HG02870 (cell line): ENCODE results near the gene NR2E3.

Experiments
- ATAC-seq: cut with Tn5 transposase; IDR thresholded peaks from one replicate; pipeline ENCODE4 v1.9.1; 2021; ENCODE audit warnings: mild to moderate bottlenecking, moderate library complexity; ENCODE audit not compliant: unreplicated experiment

The NR2E3 gene

DNA sequence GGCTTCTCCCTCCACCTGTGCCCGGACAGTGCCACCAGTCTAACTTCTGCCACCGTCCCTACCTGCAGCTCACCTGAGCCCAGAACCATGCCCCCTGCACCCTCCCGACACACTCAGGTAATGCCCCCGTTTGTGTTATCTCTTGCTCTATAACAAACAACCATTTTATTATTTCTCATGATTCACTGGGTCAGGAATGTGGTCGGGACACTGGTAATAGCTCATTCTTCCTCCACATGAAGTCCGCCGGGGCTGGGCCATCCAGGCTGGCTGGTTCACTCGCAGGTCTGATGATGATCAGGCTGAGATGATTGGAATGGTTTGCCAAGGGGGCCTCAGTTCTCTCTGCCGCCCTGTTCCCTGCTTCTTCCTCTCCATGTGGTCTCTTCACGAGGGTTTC lies 20.3 kb upstream of the NR2E3 start:
- ATAC-seq = no peak

DNA sequence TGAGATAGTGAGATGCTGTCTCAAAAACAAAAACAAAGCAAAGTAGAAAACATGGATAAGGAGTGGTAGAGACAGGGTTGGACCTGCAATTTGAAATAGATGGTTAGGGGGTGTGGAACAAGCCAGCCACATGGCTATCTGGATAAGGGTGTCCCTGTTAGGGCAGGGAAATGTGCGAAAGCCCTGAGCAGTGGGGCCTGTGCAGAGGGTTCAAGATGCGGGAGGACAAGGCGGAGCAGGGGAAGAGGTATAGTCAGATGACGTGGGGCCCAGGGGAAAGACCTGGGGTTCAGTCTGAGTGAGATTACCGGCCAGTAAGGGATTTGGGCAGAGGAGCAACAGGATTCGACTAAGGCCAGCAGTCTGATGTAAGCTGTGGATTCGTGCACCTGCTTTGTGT lies 18.4 kb upstream of the NR2E3 start:
- no peak for ATAC-seq

DNA sequence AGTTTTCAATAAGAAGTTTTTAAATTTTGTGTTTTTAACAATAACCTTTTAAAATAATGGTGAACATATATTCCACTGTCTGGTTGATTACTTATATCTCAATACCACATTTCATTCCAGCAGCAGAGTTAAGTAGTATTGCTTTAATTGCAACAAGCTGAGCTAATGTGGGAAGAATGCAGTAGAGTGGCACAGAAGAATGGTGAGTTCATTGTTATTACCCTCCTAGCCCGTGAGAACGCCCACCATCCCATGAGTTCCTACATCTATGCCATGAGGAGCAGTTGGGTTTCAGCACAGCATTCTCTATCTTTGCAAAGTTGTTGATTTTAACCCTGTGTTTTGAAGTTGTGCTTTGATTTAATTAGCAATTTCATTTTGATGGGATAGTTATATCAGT lies 17.8 kb upstream of the NR2E3 start:
- no peak for ATAC-seq

- ATAC-seq = no peak
Observed at GRCh38 chr15:71798641-71799040, 11.7 kb upstream of the NR2E3 start.

DNA sequence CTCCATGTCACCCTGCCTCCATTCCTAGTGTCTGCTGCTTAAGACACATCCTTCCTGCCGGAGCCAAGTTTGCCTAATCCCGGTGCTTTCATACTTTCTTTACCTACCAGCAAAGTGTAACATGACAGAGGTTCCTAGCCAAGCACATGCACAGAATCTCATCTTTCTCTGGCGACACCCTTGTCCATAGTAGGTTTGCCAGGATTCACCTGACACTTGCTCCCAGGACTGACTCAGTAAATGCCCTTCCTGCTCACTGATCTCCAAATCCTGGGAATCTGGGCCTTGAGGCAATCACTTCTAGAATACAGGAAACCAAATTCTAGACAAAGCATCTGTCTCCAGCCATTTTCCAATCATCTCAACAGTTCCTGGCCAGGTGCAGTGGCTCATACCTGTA lies 10.2 kb upstream of the NR2E3 start:
- ATAC-seq = no peak

DNA sequence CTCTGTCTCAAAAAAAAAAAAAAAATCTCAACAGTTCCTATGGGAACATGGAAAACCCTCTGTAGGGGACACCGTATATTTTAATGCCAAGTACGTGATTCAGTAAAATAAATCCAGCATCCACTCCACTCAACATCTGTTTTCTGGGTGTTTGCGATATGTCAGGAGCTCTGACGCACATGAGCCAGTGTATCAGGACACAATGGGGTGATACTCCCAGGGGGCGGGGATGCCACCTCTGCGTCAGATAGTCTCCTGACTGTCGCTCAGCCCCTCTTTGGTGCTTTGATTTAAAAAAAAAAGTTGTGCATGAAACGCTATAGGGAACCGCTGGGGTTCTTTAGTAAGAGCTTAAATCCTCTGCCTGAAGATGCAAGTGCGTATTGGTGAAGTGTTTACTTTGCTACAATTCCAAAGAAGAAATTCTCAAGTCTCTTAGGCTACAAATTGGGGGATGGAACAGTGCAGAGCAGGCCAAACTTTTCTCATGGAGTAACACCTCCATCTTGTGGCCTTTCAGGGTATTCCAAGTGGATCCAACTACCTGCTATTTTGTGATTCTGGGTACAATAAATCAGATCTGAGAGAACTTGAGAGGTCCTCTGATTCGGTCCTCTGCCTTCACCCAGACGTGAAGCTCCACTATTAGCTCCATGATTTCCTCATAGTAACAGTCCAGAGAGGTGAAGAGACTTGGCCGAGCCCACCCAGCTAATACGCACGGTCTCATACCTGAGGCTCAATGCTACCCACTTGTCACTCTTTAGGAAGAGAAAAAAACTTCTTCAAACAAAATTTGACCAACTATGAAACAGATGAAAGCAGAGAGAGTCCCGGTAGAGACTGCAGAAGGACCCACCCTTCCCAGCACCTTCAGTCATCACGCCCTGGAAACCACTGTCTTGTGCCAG lies 9.3 kb upstream of the NR2E3 start:
- no peak for ATAC-seq

GRCh38 chr15:71801935-71802655 lies 8.3 kb upstream of the NR2E3 start:
- ATAC-seq = no peak

- no peak for ATAC-seq
Observed at GRCh38 chr15:71802770-71803169, 7.6 kb upstream of the NR2E3 start.

DNA sequence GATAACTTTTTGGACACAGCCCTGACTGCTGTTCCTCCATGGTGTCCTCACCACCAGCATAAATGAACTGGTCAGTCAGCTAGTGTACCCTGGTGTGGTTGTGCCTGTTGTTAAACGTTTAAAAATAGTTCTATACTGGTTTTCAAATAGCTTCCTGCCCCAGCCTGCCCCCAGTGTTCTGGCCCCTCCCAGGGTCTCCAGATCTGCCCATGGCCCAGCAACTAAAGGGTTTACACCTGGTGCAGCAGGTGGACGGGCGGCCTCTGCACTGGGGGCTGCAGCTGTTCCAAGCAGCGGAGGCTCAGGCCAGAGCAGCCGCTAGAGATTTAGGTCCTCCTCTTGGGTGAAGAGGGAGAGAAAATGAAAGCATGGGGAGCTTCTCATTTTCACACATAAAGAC lies 6.1 kb upstream of the NR2E3 start:
- no peak for ATAC-seq

- peak; percentile 56 for ATAC-seq
Observed at GRCh38 chr15:71804695-71805470, 5.5 kb upstream of the NR2E3 start.

GRCh38 chr15:71806452-71806931 lies 3.9 kb upstream of the NR2E3 start:
- no peak for ATAC-seq

- no peak for ATAC-seq
Observed at GRCh38 chr15:71807125-71807629, 3.2 kb upstream of the NR2E3 start.

- ATAC-seq = no peak
Observed at GRCh38 chr15:71807691-71808091, 2.7 kb upstream of the NR2E3 start.

DNA sequence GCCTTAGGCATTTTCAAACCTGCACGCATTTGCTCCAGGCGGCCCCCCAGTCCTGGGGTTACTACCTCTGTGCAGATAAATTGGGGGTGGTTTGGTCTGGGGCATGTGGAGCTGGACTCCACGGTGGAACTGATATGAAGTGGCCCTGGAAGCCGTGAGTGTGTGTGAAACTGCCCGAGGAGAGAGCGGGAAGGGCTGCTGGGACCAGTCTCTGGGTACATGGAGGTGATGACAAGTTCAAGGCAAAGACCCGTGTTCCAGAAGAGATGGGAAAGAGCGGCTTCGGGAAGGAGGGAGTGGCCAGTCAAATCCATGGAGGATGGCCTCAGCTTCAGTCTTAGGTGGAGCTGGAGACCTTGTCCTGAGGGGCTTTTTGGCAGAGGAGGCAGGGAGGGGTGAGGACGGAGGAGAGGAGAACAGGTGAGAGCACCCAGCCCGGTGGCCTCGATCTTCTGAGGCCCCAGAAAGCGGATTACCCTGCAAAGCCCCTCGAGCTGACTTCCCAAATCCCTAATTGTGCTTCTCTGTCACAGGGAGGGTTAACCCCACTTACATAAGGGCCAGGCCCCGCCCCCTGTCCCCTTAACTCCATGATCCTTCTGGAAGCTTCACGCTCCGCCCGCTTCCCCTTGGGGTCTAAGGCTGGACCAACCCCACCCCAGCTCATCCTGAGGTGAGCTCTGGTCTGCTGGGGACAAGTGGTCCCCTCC lies 1.9 kb upstream of the NR2E3 start:
- no peak for ATAC-seq

DNA sequence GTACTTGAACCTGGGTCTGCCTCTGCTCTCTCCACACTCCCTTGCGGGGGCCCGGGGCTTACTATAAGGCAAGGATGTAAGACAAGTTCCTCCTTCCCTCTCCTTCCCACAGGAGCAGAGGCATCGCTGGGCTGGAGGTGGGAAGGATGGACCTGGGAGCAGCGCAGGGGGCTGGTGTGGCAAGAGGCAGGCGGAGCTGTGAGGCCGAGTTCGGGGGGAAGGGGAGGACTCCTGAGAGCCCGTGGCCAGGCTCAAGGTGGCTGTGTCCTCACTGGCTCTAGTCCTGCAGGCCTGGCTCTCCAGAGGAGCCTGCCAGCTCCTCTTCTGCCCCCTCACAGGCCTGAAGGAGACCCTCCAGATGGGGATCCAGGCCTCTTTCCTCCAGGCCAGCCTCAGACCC lies 1.0 kb upstream of the NR2E3 start:
- ATAC-seq = no peak

GRCh38 chr15:71811036-71811736 lies 832 bp downstream of the NR2E3 start:
- ATAC-seq = no peak

- no peak for ATAC-seq
Observed at GRCh38 chr15:71811752-71812735, 1.7 kb downstream of the NR2E3 start.

GRCh38 chr15:71812966-71813722 lies 2.8 kb downstream of the NR2E3 start:
- no peak for ATAC-seq
